Mucosa of rectum (tissue), 2 donors: ENCODE results near the gene CNOT9.

Source experiments
- H3K27ac ChIP-seq, 2 donors: one replicate each; pipeline ENCODE4 v1.7.0; 2013; ENCODE audit warnings: inconsistent platforms in 2 of 2, low read depth in 2 of 2, low read length in 2 of 2
- H3K27me3 ChIP-seq, 2 donors: one replicate each; pipeline ENCODE4 v1.7.0; 2013; ENCODE audit warnings: low read length in 2 of 2; ENCODE audit not compliant: control insufficient read depth in 2 of 2, insufficient read depth in 2 of 2
- H3K36me3 ChIP-seq, 2 donors: one replicate each; pipeline ENCODE4 v1.7.0; 2013; ENCODE audit warnings: low read length in 2 of 2; ENCODE audit not compliant: control insufficient read depth in 2 of 2, insufficient read depth in 2 of 2
- H3K4me1 ChIP-seq, 2 donors: one replicate each; pipeline ENCODE4 v1.7.0; 2013; ENCODE audit warnings: low read length in 2 of 2, mild to moderate bottlenecking in 1 of 2; ENCODE audit not compliant: control insufficient read depth in 2 of 2, insufficient read depth in 2 of 2
- H3K4me3 ChIP-seq, 2 donors: one replicate each; pipeline ENCODE4 v1.7.0; 2013; ENCODE audit warnings: low read length in 2 of 2
- H3K9ac ChIP-seq, 2 donors: one replicate each; pipeline ENCODE4 v1.7.0; 2013; ENCODE audit warnings: low read length in 2 of 2, low read depth in 1 of 2, mild to moderate bottlenecking in 1 of 2
- H3K9me3 ChIP-seq, 2 donors: one replicate each; pipeline ENCODE4 v1.7.0; 2013; ENCODE audit warnings: low read length in 2 of 2; ENCODE audit not compliant: control insufficient read depth in 2 of 2
- donor health status: healthy.
- donor health status: Normal muscosa, but diverticular disease.

The CNOT9 gene

GRCh38 chr2:218618102-218618860 lies 49.6 kb downstream of the CNOT9 start:
- Histone ChIP-seq H3K27ac (no peak overlapping the region), H3K36me3 (no peaks in the 10 kb centered on the region), H3K4me3 (no peak overlapping the region), H3K27me3 (no peaks in the 10 kb centered on the region), H3K4me1 (peaks cover 0 to 9% of the 10 kb centered on the region in 2 donors), H3K9me3 (no peaks in the 10 kb centered on the region), H3K9ac (no peak overlapping the region)

GRCh38 chr2:218621007-218621406 lies 52.4 kb downstream of the CNOT9 start:
- Histone ChIP-seq H3K9me3 (no peaks in the 10 kb centered on the region), H3K4me1 (peaks cover 0 to 5% of the 10 kb centered on the region in 2 donors), H3K9ac (no peak overlapping the region), H3K27ac (no peak overlapping the region), H3K36me3 (no peaks in the 10 kb centered on the region), H3K4me3 (no peak overlapping the region), H3K27me3 (no peaks in the 10 kb centered on the region)

GRCh38 chr2:218622606-218623365 lies 54.1 kb downstream of the CNOT9 start:
- Histone ChIP-seq H3K36me3 (no peaks in the 10 kb centered on the region), H3K27me3 (no peaks in the 10 kb centered on the region), H3K4me1 (no peaks in the 10 kb centered on the region), H3K27ac (no peak overlapping the region), H3K9me3 (no peaks in the 10 kb centered on the region), H3K9ac (no peak overlapping the region), H3K4me3 (no peak overlapping the region)

DNA sequence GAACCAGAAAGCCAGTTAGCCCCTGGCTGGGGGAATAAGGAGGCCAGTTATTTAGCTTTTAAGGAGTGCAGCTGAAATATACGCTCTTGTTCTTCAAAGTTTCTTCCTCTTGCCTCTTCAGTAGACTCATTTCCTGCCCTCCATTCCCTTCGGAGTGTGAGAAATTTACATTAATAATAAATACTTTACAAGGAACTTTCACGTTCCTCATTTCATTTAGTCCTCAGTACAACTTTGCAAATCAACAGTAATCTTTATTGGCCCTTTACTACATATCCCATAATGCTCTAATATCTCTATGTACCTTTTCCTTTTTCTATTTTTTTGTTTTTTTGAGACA lies 54.7 kb downstream of the CNOT9 start:
- Histone ChIP-seq H3K27ac (no peak overlapping the region), H3K9ac (no peak overlapping the region), H3K27me3 (no peaks in the 10 kb centered on the region), H3K4me3 (no peak overlapping the region), H3K9me3 (no peaks in the 10 kb centered on the region), H3K4me1 (no peaks in the 10 kb centered on the region), H3K36me3 (no peaks in the 10 kb centered on the region)

- Histone ChIP-seq H3K9ac (no peak overlapping the region), H3K27me3 (no peaks in the 10 kb centered on the region), H3K4me1 (no peaks in the 10 kb centered on the region), H3K4me3 (no peak overlapping the region), H3K9me3 (no peaks in the 10 kb centered on the region), H3K27ac (no peak overlapping the region), H3K36me3 (no peaks in the 10 kb centered on the region)
These were observed 57.7 kb downstream of the CNOT9 start for GRCh38 chr2:218626369-218626768.

DNA sequence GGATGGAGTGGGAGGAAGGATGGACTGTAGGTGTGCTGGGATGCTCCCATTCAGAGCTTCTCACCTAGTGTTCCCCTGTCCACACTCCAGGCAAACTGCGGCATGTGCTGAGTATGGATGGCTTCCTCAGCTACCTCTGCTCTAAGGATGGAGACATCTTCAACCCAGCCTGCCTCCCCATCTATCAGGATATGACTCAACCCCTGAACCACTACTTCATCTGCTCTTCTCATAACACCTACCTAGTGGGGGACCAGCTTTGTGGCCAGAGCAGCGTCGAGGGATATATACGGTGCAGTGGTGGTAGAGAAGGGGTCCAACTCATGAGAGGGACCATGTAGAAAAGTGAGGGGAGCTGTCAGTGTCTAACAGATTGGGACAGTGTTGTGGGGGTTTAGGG lies 59.3 kb downstream of the CNOT9 start:
- no peak overlapping the region for H3K4me3 ChIP-seq
- no peak overlapping the region for H3K9ac ChIP-seq
- H3K36me3 ChIP-seq = no peaks in the 10 kb centered on the region
- H3K4me1 ChIP-seq = no peaks in the 10 kb centered on the region
- H3K27ac ChIP-seq = no peak overlapping the region
- no peaks in the 10 kb centered on the region for H3K27me3 ChIP-seq
- H3K9me3 ChIP-seq = no peaks in the 10 kb centered on the region

GRCh38 chr2:218631837-218632236 lies 63.2 kb downstream of the CNOT9 start:
- Histone ChIP-seq H3K4me3 (no peak overlapping the region), H3K27ac (no peak overlapping the region), H3K36me3 (peaks cover 25 to 26% of the 10 kb centered on the region in 2 donors), H3K9me3 (no peaks in the 10 kb centered on the region), H3K27me3 (no peaks in the 10 kb centered on the region), H3K4me1 (no peaks in the 10 kb centered on the region), H3K9ac (no peak overlapping the region)

DNA sequence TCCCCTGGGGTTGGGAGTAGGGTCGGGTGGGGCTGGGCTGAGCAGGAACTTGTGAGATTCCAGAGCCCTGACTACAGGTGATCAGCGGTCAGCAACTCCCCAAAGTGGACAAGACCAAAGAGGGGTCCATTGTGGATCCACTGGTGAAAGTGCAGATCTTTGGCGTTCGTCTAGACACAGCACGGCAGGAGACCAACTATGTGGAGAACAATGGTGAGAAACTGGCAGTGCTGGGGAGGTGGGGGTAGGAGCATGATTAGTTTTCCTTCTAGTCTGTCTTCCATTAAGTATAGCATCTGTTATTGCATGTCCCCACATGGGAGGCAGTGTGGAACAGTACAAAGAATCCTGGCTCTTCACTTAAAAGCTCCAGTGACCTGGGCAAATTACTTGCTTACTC lies 67.1 kb downstream of the CNOT9 start:
- Histone ChIP-seq H3K27me3 (no peaks in the 10 kb centered on the region), H3K9me3 (no peaks in the 10 kb centered on the region), H3K4me1 (no peaks in the 10 kb centered on the region), H3K36me3 (peaks cover 57 to 58% of the 10 kb centered on the region in 2 donors), H3K4me3 (no peak overlapping the region), H3K27ac (no peak overlapping the region), H3K9ac (no peak overlapping the region)

- Histone ChIP-seq H3K9me3 (no peaks in the 10 kb centered on the region), H3K4me1 (no peaks in the 10 kb centered on the region), H3K9ac (no peak overlapping the region), H3K4me3 (no peak overlapping the region), H3K27me3 (no peaks in the 10 kb centered on the region), H3K36me3 (peaks cover 70 to 72% of the 10 kb centered on the region in 2 donors), H3K27ac (no peak overlapping the region)
These were observed 69.7 kb downstream of the CNOT9 start for GRCh38 chr2:218638372-218638771.

- H3K27ac ChIP-seq = no peak overlapping the region
- H3K36me3 ChIP-seq = peaks cover 70 to 74% of the 10 kb centered on the region in 2 donors
- no peaks in the 10 kb centered on the region for H3K27me3 ChIP-seq
- no peaks in the 10 kb centered on the region for H3K9me3 ChIP-seq
- no peaks in the 10 kb centered on the region for H3K4me1 ChIP-seq
- no peak overlapping the region for H3K4me3 ChIP-seq
- H3K9ac ChIP-seq = no peak overlapping the region
These were observed 73.5 kb downstream of the CNOT9 start for GRCh38 chr2:218642121-218642656.
